Fibroblast of mammary gland (primary cell): ENCODE results near the gene FGGY.

ENCODE experiments used
- DNase-seq: peaks from one replicate; pipeline ENCODE4 v3.0.0-alpha.2; 2010; ENCODE audit warnings: low read depth
- H3K4me3 ChIP-seq: 2 replicates; pipeline ENCODE4 v1.5.1; 2011; ENCODE audit warnings: low read depth, mild to moderate bottlenecking, low read length, moderate library complexity; ENCODE audit not compliant: control insufficient read depth
- CTCF ChIP-seq: conservative IDR thresholded peaks from 2 replicates; pipeline ENCODE4 v1.5.1; 2011; ENCODE audit warnings: low read depth, low read length, inconsistent platforms; ENCODE audit not compliant: control insufficient read depth, insufficient read depth

FGGY gene

GRCh38 chr1:59619557-59619956, 322.7 kb downstream of the FGGY start:
- TF ChIP-seq CTCF, result no peak
- DNase-seq, result no peak
- H3K4me3 ChIP-seq, result no peak overlapping the region

GRCh38 chr1:59625384-59625783, 328.5 kb downstream of the FGGY start:
- DNase-seq, result no peak
- TF ChIP-seq CTCF, result no peak
- no peak overlapping the region for H3K4me3 ChIP-seq

- TF ChIP-seq CTCF, result no peak
- H3K4me3 ChIP-seq, result no peak overlapping the region
- DNase-seq, result no peak
Measured at GRCh38 chr1:59631561-59632255, 334.8 kb downstream of the FGGY start.

- no peak for TF ChIP-seq CTCF
- no peak overlapping the region for H3K4me3 ChIP-seq
- peak; percentile 39 for DNase-seq
Measured at GRCh38 chr1:59635097-59635496, 338.2 kb downstream of the FGGY start.

- DNase-seq, result peak; percentile 93
- H3K4me3 ChIP-seq, result no peak overlapping the region
- TF ChIP-seq CTCF, result peak; percentile 21
Measured at GRCh38 chr1:59638231-59638711, 341.4 kb downstream of the FGGY start.

DNA sequence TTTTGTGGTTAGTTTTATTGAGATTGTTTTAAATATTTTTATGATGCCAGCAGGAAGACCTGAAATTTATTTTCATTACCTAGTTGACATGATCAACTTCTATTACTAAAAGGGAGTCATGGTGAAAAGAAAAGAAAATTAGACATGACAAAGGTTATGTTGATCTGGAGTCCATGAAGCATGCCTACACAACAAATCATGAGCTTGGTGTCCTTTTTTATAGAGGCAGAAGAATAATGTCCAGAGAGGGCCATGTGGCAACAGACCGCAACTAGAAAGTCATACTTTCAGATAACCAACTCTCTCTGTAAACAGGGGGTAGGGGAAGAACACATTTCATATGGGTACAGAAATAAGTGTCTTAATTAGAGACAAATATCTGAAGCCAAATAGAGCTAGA, 342.4 kb downstream of the FGGY start:
- no peak for DNase-seq
- no peak overlapping the region for H3K4me3 ChIP-seq
- no peak for TF ChIP-seq CTCF

DNA sequence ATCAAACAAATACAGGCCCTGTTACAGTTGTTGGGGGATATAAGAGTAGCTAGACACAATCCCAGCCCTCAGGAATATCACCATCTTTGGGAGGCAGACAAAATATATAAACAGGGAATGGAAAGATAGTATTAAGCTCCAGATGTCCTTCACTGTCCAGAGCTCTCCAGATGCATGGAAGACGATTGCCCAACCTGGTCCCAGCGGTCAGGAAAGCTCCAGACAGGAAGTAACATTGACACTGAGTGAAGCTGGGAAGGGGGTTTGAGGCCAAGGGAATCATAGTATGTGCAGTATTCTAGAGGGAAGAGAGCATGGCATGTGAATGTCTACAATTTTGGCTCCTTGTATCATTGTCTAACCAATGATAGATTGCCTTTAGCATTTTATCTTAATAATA, 344.0 kb downstream of the FGGY start:
- H3K4me3 ChIP-seq, result no peak overlapping the region
- no peak for DNase-seq
- no peak for TF ChIP-seq CTCF
